Esophagus squamous epithelium (tissue), 5 donors: ENCODE results near the gene GPA33. TPM values are rescaled to one million over a fixed set of nuclear protein-coding genes. Genes with fewer than 3 reads are reported as not detected.

Experiments
- DNase-seq: peaks from one replicate; lab custom pipeline; 2025; lab: John Stamatoyannopoulos, UW
- H3K27ac ChIP-seq, 4 donors: fragments of 200-600 bp; sonication (generic); one replicate each; pipeline ENCODE4 v1.5.1; 2016 to 2019; ENCODE audit warnings: mild to moderate bottlenecking in 1 of 4
- H3K27me3 ChIP-seq, 4 donors: fragments of 200-600 bp; sonication (generic); 1 replicate in 3 of 4; 2 replicates in 1 of 4; pipeline versions ENCODE4 v1.5.1 to v1.6.0; 2017 to 2021; ENCODE audit warnings: antibody characterized with exemption in 1 of 4
- H3K36me3 ChIP-seq, 3 donors: fragments of 200-600 bp; sonication (generic); one replicate each; pipeline ENCODE4 v1.5.1; 2016 to 2019
- H3K4me1 ChIP-seq, 3 donors: fragments of 200-600 bp; sonication (generic); one replicate each; pipeline ENCODE4 v1.5.1; 2017 to 2019
- H3K4me3 ChIP-seq, 4 donors: fragments of 200-600 bp; sonication (generic); 1 replicate in 3 of 4; 2 replicates in 1 of 4; pipeline ENCODE4 v1.5.1; 2016 to 2019; ENCODE audit warnings: mild to moderate bottlenecking in 2 of 4, moderate library complexity in 1 of 4
- H3K9me3 ChIP-seq, 3 donors: fragments of 200-600 bp; sonication (generic); one replicate each; pipeline ENCODE4 v1.5.1; 2016 to 2019
- CTCF ChIP-seq, 6 experiments: fragments of 450-650 bp in 4 of 6; fragments of 200-600 bp in 2 of 6; sonication (generic) in 2 of 6; IDR thresholded peaks; one replicate each; pipeline ENCODE4 v1.5.1; 2016 to 2019; ENCODE audit warnings: antibody characterized with exemption in 6 of 6, mild to moderate bottlenecking in 4 of 6, moderate library complexity in 4 of 6
- POLR2A ChIP-seq, 4 donors: fragments of 450-650 bp; IDR thresholded peaks; one replicate each; pipeline ENCODE4 v1.6.1; 2017; ENCODE audit warnings: antibody characterized with exemption in 4 of 4, mild to moderate bottlenecking in 4 of 4, moderate library complexity in 3 of 4
- WGBS, 2 donors: methylation state at CpG; one replicate each; pipeline ENCODE4 v1.1.5; 2018; 5-methylcytosine and 5-hydroxymethylcytosine counted together
- intact Hi-C: fragments of 100-400 bp; cut with DNase I; formaldehyde crosslinking; loops from one replicate; pipeline ENCODE4 v1.15.0; 2022
- total RNA-seq, 4 donors: library from RNA; depleted of rRNA; stranded (reverse); fragments of >200 nt; gene quantifications; one replicate each; pipeline ENCODE4 v1.1.0, GENCODE V29; 2016
- donor health status: DM: yes; HTN: yes; CAD: no.

GPA33 gene
- total RNA-seq, 4 donors from 2014 or later = not detected

- H3K9me3 ChIP-seq = no peaks in the 10 kb centered on the region
- no peak overlapping the region for H3K27ac ChIP-seq
- no peak for TF ChIP-seq CTCF (IDR thresholded peaks at IDR 0.05)
- no peak for TF ChIP-seq POLR2A (IDR thresholded peaks at IDR 0.05)
- DNase-seq = no peak
- 39 to 50% methylated on average over 12 of the region's 12 CpGs for WGBS, 2 donors
- H3K27me3 ChIP-seq = peaks cover 0 to 12% (median 0%) of the 10 kb centered on the region in 4 donors
- intact Hi-C loops = no loop called here
- no peaks in the 10 kb centered on the region for H3K36me3 ChIP-seq
- H3K4me3 ChIP-seq = no peak overlapping the region
- H3K4me1 ChIP-seq = peaks cover 0 to 5% (median 0%) of the 10 kb centered on the region in 3 donors
Measured at GRCh38 chr1:167105271-167106118, 15.3 kb upstream of the GPA33 start.

- 71 to 72% methylated on average over 6 of the region's 6 CpGs for WGBS, 2 donors
- Histone ChIP-seq H3K4me3 (no peak overlapping the region), H3K27ac (no peak overlapping the region), H3K36me3 (no peaks in the 10 kb centered on the region), H3K4me1 (peaks cover 0 to 2% (median 0%) of the 10 kb centered on the region in 3 donors), H3K9me3 (no peaks in the 10 kb centered on the region), H3K27me3 (peaks cover 0 to 16% (median 0%) of the 10 kb centered on the region in 4 donors)
- no peak for DNase-seq
- intact Hi-C loops = no loop called here
- TF ChIP-seq CTCF (IDR thresholded peaks at IDR 0.05) (no peak), POLR2A (IDR thresholded peaks at IDR 0.05) (no peak)
Measured at GRCh38 chr1:167104256-167104633, 14.1 kb upstream of the GPA33 start.

GRCh38 chr1:167102906-167103573 is 12.9 kb upstream of the GPA33 start:
- Histone ChIP-seq H3K27ac (no peak overlapping the region), H3K4me3 (no peak overlapping the region), H3K36me3 (no peaks in the 10 kb centered on the region), H3K4me1 (no peaks in the 10 kb centered on the region), H3K27me3 (peaks cover 0 to 11% (median 0%) of the 10 kb centered on the region in 4 donors), H3K9me3 (no peaks in the 10 kb centered on the region)
- no peak for DNase-seq
- TF ChIP-seq POLR2A (IDR thresholded peaks at IDR 0.05) = no peak
- no peak for TF ChIP-seq CTCF (IDR thresholded peaks at IDR 0.05)
- 70 to 85% methylated on average over 5 of the region's 5 CpGs for WGBS, 2 donors
- intact Hi-C loops = no loop called here

- WGBS, 2 donors = 60 to 82% methylated on average over 2 of the region's 2 CpGs
- TF ChIP-seq POLR2A (IDR thresholded peaks at IDR 0.05) (no peak), CTCF (IDR thresholded peaks at IDR 0.05) (no peak)
- H3K4me1 ChIP-seq = no peaks in the 10 kb centered on the region
- intact Hi-C loops = no loop called here
- peaks cover 0 to 11% (median 0%) of the 10 kb centered on the region in 4 donors for H3K27me3 ChIP-seq
- DNase-seq = no peak
- H3K4me3 ChIP-seq = no peak overlapping the region
- H3K27ac ChIP-seq = no peak overlapping the region
- H3K9me3 ChIP-seq = no peaks in the 10 kb centered on the region
- H3K36me3 ChIP-seq = no peaks in the 10 kb centered on the region
Measured at GRCh38 chr1:167101754-167102153, 11.6 kb upstream of the GPA33 start.

GRCh38 chr1:167100730-167101129 is 10.6 kb upstream of the GPA33 start:
- Histone ChIP-seq H3K4me3 (no peak overlapping the region), H3K9me3 (no peaks in the 10 kb centered on the region), H3K27ac (no peak overlapping the region), H3K27me3 (peaks cover 0 to 11% (median 0%) of the 10 kb centered on the region in 4 donors), H3K4me1 (no peaks in the 10 kb centered on the region), H3K36me3 (no peaks in the 10 kb centered on the region)
- TF ChIP-seq CTCF (IDR thresholded peaks at IDR 0.05) (no peak), POLR2A (IDR thresholded peaks at IDR 0.05) (no peak)
- intact Hi-C loops = no loop called here
- WGBS, 2 donors = 83 to 94% methylated on average over 2 of the region's 2 CpGs
- DNase-seq = no peak
